ENCODE results near the gene SH3BP4.

SH3BP4 gene, protein sequence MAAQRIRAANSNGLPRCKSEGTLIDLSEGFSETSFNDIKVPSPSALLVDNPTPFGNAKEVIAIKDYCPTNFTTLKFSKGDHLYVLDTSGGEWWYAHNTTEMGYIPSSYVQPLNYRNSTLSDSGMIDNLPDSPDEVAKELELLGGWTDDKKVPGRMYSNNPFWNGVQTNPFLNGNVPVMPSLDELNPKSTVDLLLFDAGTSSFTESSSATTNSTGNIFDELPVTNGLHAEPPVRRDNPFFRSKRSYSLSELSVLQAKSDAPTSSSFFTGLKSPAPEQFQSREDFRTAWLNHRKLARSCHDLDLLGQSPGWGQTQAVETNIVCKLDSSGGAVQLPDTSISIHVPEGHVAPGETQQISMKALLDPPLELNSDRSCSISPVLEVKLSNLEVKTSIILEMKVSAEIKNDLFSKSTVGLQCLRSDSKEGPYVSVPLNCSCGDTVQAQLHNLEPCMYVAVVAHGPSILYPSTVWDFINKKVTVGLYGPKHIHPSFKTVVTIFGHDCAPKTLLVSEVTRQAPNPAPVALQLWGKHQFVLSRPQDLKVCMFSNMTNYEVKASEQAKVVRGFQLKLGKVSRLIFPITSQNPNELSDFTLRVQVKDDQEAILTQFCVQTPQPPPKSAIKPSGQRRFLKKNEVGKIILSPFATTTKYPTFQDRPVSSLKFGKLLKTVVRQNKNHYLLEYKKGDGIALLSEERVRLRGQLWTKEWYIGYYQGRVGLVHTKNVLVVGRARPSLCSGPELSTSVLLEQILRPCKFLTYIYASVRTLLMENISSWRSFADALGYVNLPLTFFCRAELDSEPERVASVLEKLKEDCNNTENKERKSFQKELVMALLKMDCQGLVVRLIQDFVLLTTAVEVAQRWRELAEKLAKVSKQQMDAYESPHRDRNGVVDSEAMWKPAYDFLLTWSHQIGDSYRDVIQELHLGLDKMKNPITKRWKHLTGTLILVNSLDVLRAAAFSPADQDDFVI

DNA sequence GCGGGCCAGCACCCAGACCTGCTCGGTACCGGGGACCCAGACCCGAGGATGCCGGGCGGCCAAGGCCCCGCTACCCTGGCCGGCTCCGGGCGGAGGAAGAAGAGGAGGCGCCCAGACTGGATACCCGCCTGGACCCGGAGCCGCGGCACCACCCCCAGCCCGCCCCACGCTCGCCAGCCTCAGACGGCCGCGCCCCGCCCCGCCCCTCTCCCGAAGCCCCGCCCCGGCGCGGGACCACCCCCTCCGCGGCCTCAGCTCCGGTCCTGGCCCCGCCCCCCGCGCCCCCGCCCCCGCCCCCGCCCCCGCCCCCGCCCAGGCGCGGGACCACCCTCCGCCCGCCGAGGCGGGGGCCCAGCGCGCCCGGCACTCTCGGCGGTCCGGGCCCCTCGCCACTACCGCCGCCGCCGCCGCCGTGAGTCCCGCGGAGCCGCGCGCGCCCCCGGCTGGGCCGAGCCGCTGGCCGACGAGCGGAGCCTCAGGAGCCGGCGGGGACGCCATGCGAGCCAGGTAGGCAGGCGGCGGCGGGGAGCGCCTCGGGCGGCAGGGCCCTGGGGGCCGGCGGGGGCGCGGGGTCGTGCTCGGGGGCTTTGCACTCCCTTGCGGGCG is at the start of gene SH3BP4:
SH3BP4 (plus strand) TSS at position 354 of the 606 bp plus-strand sequence. CDS start 82,986 bp downstream, outside the sequence.
- Histone ChIP-seq H3K36me3 (ENCODE audit: control insufficient read depth in 5 of 5, insufficient read depth in 5 of 5, low read length in 5 of 5) (no peaks in the 10 kb centered on the region), H3K4me1 (ENCODE audit: control insufficient read depth in 5 of 5, insufficient read depth in 5 of 5, low read length in 5 of 5) (peaks cover 3 to 35% (median 35%) of the 10 kb centered on the region in 5 donors)

DNA sequence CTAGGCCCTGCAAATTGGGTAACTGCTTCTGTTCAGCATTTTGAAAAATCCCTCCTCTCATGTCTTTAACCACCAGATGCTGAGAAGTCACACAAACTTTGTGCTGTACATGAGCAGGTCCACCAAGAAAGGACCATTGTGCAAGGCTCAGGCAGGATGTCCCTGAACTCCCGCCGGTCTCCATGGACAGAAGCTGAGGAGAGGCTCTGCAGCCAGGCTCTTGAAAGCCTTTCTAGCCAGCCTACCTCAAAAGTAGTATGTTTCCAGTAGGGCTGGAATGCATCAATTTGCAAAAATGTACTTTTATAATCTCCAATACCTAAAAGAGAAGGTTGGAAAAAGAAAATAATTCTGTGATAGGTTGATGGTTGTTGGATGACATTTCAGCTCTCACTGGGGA is 47.0 kb upstream of the SH3BP4 start:
- H3K9me3 ChIP-seq (ENCODE audit: control insufficient read depth in 5 of 5, low read length in 5 of 5): no peaks in the 10 kb centered on the region
- H3K27me3 ChIP-seq (ENCODE audit: control insufficient read depth in 5 of 5, insufficient read depth in 4 of 5, low read length in 5 of 5): no peaks in the 10 kb centered on the region
- no peaks in the 10 kb centered on the region for H3K4me1 ChIP-seq (ENCODE audit: control insufficient read depth in 5 of 5, insufficient read depth in 5 of 5, low read length in 5 of 5)
- H3K36me3 ChIP-seq (ENCODE audit: control insufficient read depth in 5 of 5, insufficient read depth in 5 of 5, low read length in 5 of 5): no peaks in the 10 kb centered on the region
- H3K9ac ChIP-seq (ENCODE audit: low read length in 5 of 5): no peak overlapping the region
- no peak overlapping the region for H3K27ac ChIP-seq (ENCODE audit: low read depth, low read length)
- H3K4me3 ChIP-seq (ENCODE audit: low read depth in 1 of 5, low read length in 5 of 5): no peak overlapping the region

More for the DNA sequence above, at the start of gene SH3BP4:
- Histone ChIP-seq H3K9me3 (ENCODE audit: control insufficient read depth in 5 of 5, low read length in 5 of 5) (no peaks in the 10 kb centered on the region), H3K4me3 (ENCODE audit: low read depth in 1 of 5, low read length in 5 of 5) (peak within 1 kb of the TSS; percentile 67 to 80 (median 72)), H3K9ac (ENCODE audit: low read length in 5 of 5) (peak within 1 kb of the TSS in 4 of 5 donors; percentile 59 to 75 (median 68)), H3K27ac (ENCODE audit: low read depth, low read length) (peak within 1 kb of the TSS; percentile 54), H3K27me3 (ENCODE audit: control insufficient read depth in 5 of 5, insufficient read depth in 4 of 5, low read length in 5 of 5) (peaks cover 0 to 3% (median 0%) of the 10 kb centered on the region in 5 donors)

DNA sequence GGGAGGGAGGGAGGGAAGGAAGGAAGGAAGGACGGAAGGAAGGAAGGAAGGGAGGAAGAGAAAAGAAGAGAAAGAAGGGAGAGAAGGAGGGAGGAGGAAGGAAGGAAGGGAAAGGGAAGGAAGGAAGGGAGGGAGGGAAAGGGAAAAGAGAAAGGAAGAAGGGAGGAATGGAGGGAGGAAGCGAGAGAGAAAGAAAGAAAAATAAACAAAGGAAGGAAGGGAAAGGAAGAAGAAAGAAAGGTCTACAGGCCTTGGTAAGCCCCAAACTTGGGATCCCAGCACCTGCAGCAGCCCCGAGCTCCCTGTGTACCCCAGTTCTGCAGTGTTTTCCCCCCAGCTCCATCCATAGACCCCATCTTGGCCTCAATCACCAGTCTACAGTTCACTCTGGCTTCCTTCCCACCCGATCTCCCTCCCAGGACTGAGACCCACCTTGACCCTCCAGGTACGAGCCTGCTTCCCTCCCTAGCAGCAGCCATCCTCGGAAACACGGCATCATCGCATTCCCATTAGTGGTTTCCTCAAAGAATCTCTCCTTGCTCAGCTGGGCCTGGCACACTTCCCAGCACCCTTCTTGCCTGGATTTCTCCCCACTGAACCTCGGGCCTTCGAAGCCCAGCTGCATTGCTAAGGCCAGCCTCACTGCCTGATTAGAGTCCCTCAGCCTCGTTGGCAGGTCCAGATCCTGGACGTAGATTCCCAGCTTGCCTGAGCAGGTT is 46.1 kb upstream of the SH3BP4 start:
- Histone ChIP-seq H3K27me3 (ENCODE audit: control insufficient read depth in 5 of 5, insufficient read depth in 4 of 5, low read length in 5 of 5) (no peaks in the 10 kb centered on the region), H3K9ac (ENCODE audit: low read length in 5 of 5) (no peak overlapping the region), H3K9me3 (ENCODE audit: control insufficient read depth in 5 of 5, low read length in 5 of 5) (no peaks in the 10 kb centered on the region), H3K4me1 (ENCODE audit: control insufficient read depth in 5 of 5, insufficient read depth in 5 of 5, low read length in 5 of 5) (no peaks in the 10 kb centered on the region), H3K36me3 (ENCODE audit: control insufficient read depth in 5 of 5, insufficient read depth in 5 of 5, low read length in 5 of 5) (no peaks in the 10 kb centered on the region), H3K4me3 (ENCODE audit: low read depth in 1 of 5, low read length in 5 of 5) (no peak overlapping the region), H3K27ac (ENCODE audit: low read depth, low read length) (no peak overlapping the region)

DNA sequence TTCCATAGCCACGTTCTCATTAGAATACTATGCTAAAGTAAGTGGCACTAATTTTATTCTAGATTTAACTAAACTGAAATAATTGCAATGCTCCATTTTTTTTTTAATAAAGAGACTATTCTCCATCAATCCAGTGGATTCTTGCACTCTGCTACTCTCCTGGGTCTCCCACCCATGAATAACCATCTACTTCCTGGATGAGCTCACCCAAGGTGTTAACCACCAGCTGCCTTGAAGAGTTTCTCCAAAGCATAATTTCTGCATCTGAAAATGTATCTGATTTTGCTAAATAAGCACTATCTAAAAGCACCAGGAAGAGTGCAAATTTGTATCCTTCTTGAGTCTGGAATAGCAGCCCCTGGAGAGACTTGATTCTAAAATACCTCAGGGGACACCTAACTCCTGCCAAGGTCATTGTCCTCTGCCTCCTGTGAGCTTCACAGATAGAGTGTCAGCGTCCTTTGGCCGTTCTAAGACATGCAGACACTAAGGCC is 41.6 kb upstream of the SH3BP4 start:
- Histone ChIP-seq H3K9me3 (ENCODE audit: control insufficient read depth in 5 of 5, low read length in 5 of 5) (no peaks in the 10 kb centered on the region), H3K27me3 (ENCODE audit: control insufficient read depth in 5 of 5, insufficient read depth in 4 of 5, low read length in 5 of 5) (no peaks in the 10 kb centered on the region), H3K9ac (ENCODE audit: low read length in 5 of 5) (no peak overlapping the region), H3K36me3 (ENCODE audit: control insufficient read depth in 5 of 5, insufficient read depth in 5 of 5, low read length in 5 of 5) (no peaks in the 10 kb centered on the region), H3K4me1 (ENCODE audit: control insufficient read depth in 5 of 5, insufficient read depth in 5 of 5, low read length in 5 of 5) (no peaks in the 10 kb centered on the region), H3K4me3 (ENCODE audit: low read depth in 1 of 5, low read length in 5 of 5) (no peak overlapping the region), H3K27ac (ENCODE audit: low read depth, low read length) (no peak overlapping the region)

DNA sequence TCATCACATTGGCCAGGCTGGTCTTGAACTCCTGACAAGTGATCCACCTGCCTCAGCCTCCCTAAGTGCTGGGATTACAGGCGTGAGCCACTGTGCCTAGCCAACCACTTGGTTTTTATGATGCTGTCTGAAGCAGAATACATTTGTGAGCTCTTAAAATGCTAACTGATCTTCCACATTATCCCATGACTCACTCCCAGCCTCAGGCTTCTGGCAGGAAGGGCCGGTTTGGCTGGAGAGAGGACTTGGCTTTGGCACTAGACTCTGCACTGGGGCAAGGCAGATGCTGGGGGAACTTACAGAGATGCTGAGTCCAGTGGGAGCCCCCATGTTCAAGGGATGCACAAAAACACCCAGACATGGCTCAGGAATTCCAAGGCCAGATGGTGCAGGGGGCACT is 40.5 kb upstream of the SH3BP4 start:
- no peak overlapping the region for H3K4me3 ChIP-seq (ENCODE audit: low read depth in 1 of 5, low read length in 5 of 5)
- no peaks in the 10 kb centered on the region for H3K4me1 ChIP-seq (ENCODE audit: control insufficient read depth in 5 of 5, insufficient read depth in 5 of 5, low read length in 5 of 5)
- H3K9me3 ChIP-seq (ENCODE audit: control insufficient read depth in 5 of 5, low read length in 5 of 5): no peaks in the 10 kb centered on the region
- no peak overlapping the region for H3K27ac ChIP-seq (ENCODE audit: low read depth, low read length)
- H3K27me3 ChIP-seq (ENCODE audit: control insufficient read depth in 5 of 5, insufficient read depth in 4 of 5, low read length in 5 of 5): no peaks in the 10 kb centered on the region
- H3K36me3 ChIP-seq (ENCODE audit: control insufficient read depth in 5 of 5, insufficient read depth in 5 of 5, low read length in 5 of 5): no peaks in the 10 kb centered on the region
- no peak overlapping the region for H3K9ac ChIP-seq (ENCODE audit: low read length in 5 of 5)

DNA sequence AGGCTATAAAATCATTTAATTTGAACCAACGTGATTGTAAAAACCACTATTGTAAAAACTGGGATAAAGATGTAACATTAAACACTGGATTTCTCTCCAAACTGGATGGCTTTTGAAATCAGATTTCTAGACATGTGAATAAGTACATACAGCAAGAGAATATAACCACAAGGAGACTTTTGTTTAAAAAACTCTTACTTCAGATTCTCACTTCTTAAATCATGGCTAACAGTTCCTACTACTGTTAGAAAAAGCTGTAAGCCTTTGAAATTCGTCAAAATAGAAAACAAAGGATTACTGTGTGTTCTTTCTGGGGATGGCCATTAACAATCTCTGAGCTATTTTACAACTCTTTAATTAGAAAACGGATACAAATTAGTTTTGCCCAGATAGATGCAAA is 39.4 kb upstream of the SH3BP4 start:
- H3K9me3 ChIP-seq (ENCODE audit: control insufficient read depth in 5 of 5, low read length in 5 of 5): no peaks in the 10 kb centered on the region
- no peak overlapping the region for H3K4me3 ChIP-seq (ENCODE audit: low read depth in 1 of 5, low read length in 5 of 5)
- H3K27ac ChIP-seq (ENCODE audit: low read depth, low read length): no peak overlapping the region
- H3K36me3 ChIP-seq (ENCODE audit: control insufficient read depth in 5 of 5, insufficient read depth in 5 of 5, low read length in 5 of 5): no peaks in the 10 kb centered on the region
- no peak overlapping the region for H3K9ac ChIP-seq (ENCODE audit: low read length in 5 of 5)
- H3K27me3 ChIP-seq (ENCODE audit: control insufficient read depth in 5 of 5, insufficient read depth in 4 of 5, low read length in 5 of 5): no peaks in the 10 kb centered on the region
- H3K4me1 ChIP-seq (ENCODE audit: control insufficient read depth in 5 of 5, insufficient read depth in 5 of 5, low read length in 5 of 5): peaks cover 0 to 3% (median 0%) of the 10 kb centered on the region in 5 donors

DNA sequence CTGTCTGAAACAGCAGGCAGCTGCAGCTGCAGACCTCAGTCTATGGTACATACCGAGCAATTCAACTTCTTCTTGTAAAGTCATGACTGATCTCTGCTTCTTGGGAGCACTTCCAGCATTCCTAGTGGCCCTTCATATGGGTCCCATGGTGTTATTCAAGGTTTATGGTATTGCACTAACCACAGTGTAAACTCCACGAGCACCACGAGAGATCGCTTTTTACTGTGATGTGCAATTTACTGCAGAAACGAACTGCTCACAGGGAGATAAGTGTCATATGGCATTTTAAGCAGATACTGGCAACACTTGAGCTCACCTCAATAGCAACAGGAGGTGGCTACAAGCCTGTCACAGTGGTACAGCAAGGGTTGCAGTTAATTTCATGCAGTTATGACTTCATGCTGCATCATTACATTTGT is 38.6 kb upstream of the SH3BP4 start:
- no peak overlapping the region for H3K9ac ChIP-seq (ENCODE audit: low read length in 5 of 5)
- no peaks in the 10 kb centered on the region for H3K36me3 ChIP-seq (ENCODE audit: control insufficient read depth in 5 of 5, insufficient read depth in 5 of 5, low read length in 5 of 5)
- H3K9me3 ChIP-seq (ENCODE audit: control insufficient read depth in 5 of 5, low read length in 5 of 5): no peaks in the 10 kb centered on the region
- H3K27me3 ChIP-seq (ENCODE audit: control insufficient read depth in 5 of 5, insufficient read depth in 4 of 5, low read length in 5 of 5): no peaks in the 10 kb centered on the region
- no peak overlapping the region for H3K4me3 ChIP-seq (ENCODE audit: low read depth in 1 of 5, low read length in 5 of 5)
- no peak overlapping the region for H3K27ac ChIP-seq (ENCODE audit: low read depth, low read length)
- peaks cover 0 to 3% (median 0%) of the 10 kb centered on the region in 5 donors for H3K4me1 ChIP-seq (ENCODE audit: control insufficient read depth in 5 of 5, insufficient read depth in 5 of 5, low read length in 5 of 5)

DNA sequence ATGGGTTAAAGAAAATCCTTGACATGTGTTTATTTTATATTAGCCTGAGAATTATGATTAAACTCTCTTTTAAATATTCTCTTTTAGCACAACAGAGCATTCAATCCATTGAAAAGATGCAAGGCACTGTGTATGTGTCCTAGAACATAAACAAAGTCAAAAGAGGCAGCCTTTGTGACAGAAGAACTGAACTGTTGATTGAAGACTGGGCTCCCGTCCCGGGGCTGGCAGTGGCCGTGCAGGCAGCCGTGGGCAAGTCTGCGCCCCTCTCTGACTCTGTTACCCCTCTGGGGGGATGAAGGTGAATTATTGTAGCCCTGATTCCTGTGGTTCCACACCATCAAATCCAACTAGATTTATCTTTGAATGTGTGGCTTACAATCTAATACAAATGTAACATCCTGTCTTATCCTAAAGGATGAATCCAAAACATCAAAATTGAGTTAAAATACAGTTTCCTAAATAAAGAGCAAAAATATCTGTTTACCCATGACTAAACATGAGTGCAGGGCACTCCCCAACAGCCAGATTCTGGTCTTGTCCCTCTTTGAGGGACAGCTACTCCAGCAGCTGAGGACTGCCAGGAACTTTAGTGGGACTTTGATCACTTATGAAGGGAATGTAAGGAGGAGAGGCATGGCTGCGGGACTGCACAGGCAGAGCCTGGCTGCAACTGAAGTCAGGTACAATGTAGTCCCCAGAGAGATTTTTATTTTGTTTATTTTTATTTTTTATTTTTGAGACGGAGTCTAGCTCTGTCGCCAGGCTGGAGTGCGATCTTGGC is 37.3 kb upstream of the SH3BP4 start:
- no peak overlapping the region for H3K4me3 ChIP-seq (ENCODE audit: low read depth in 1 of 5, low read length in 5 of 5)
- H3K9ac ChIP-seq (ENCODE audit: low read length in 5 of 5): no peak overlapping the region
- no peaks in the 10 kb centered on the region for H3K36me3 ChIP-seq (ENCODE audit: control insufficient read depth in 5 of 5, insufficient read depth in 5 of 5, low read length in 5 of 5)
- H3K4me1 ChIP-seq (ENCODE audit: control insufficient read depth in 5 of 5, insufficient read depth in 5 of 5, low read length in 5 of 5): peaks cover 0 to 3% (median 0%) of the 10 kb centered on the region in 5 donors
- H3K27me3 ChIP-seq (ENCODE audit: control insufficient read depth in 5 of 5, insufficient read depth in 4 of 5, low read length in 5 of 5): peaks cover 0 to 1% (median 0%) of the 10 kb centered on the region in 5 donors
- H3K9me3 ChIP-seq (ENCODE audit: control insufficient read depth in 5 of 5, low read length in 5 of 5): no peaks in the 10 kb centered on the region
- no peak overlapping the region for H3K27ac ChIP-seq (ENCODE audit: low read depth, low read length)

DNA sequence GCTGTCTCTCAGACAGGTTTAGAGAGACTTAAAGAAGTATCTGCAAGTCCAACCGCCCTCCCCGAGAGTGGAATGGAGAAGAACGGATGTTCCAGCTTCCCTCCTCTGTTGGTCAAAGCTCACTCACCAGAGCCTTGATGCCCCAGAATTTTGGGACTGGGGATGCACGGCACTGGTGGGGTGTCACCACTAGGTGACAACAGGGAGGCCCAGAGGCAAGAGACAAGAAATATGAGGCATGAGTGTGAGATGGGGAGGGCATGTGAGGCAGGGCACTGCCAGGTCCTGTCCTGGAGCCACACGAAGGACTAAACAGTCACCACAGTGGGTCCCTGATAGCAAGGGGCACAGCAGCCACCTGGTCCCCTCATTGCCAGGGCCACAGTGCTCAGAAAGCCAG is 35.1 kb upstream of the SH3BP4 start:
- Histone ChIP-seq H3K9me3 (ENCODE audit: control insufficient read depth in 5 of 5, low read length in 5 of 5) (no peaks in the 10 kb centered on the region), H3K27ac (ENCODE audit: low read depth, low read length) (no peak overlapping the region), H3K36me3 (ENCODE audit: control insufficient read depth in 5 of 5, insufficient read depth in 5 of 5, low read length in 5 of 5) (no peaks in the 10 kb centered on the region), H3K9ac (ENCODE audit: low read length in 5 of 5) (no peak overlapping the region), H3K4me1 (ENCODE audit: control insufficient read depth in 5 of 5, insufficient read depth in 5 of 5, low read length in 5 of 5) (peaks cover 0 to 3% (median 0%) of the 10 kb centered on the region in 5 donors), H3K27me3 (ENCODE audit: control insufficient read depth in 5 of 5, insufficient read depth in 4 of 5, low read length in 5 of 5) (peaks cover 0 to 4% (median 0%) of the 10 kb centered on the region in 5 donors), H3K4me3 (ENCODE audit: low read depth in 1 of 5, low read length in 5 of 5) (no peak overlapping the region)
